Stimulated activated CD8-positive, alpha-beta memory T cell treated with anti-CD3 and anti-CD28 coated beads, Interleukin-4, amount 100 ng/mL, for 24 hours (primary cell): ENCODE results near the gene NANOS1.

Source experiments
- DNase-seq: peaks from one replicate; pipeline ENCODE4 v3.0.0-alpha.2; 2020; ENCODE audit warnings: low read depth

Gene NANOS1

GRCh38 chr10:119029613-119030420 lies at the start of gene NANOS1:
TSS of gene NANOS1 (plus strand) at chr10:119029714. CDS start at chr10:119029802, 88 bp downstream.
- DNase-seq = no peak

- DNase-seq = no peak
These were observed 49.2 kb upstream of the NANOS1 start for GRCh38 chr10:118980135-118980865.

GRCh38 chr10:118980870-118981269 lies 48.6 kb upstream of the NANOS1 start:
- DNase-seq = no peak

GRCh38 chr10:118981946-118982345 lies 47.6 kb upstream of the NANOS1 start:
- no peak for DNase-seq

- DNase-seq = no peak
These were observed 47.1 kb upstream of the NANOS1 start for GRCh38 chr10:118982366-118982765.

GRCh38 chr10:118983263-118983662 lies 46.3 kb upstream of the NANOS1 start:
- DNase-seq = no peak

GRCh38 chr10:118985576-118985975 lies 43.9 kb upstream of the NANOS1 start:
- no peak for DNase-seq

- DNase-seq = no peak
These were observed 42.4 kb upstream of the NANOS1 start for GRCh38 chr10:118986815-118987790.

- DNase-seq = no peak
These were observed 39.2 kb upstream of the NANOS1 start for GRCh38 chr10:118990326-118990725.

GRCh38 chr10:118992496-118992895 lies 37.0 kb upstream of the NANOS1 start:
- no peak for DNase-seq

GRCh38 chr10:118993214-118993613 lies 36.3 kb upstream of the NANOS1 start:
- no peak for DNase-seq

GRCh38 chr10:118994321-118994720 lies 35.2 kb upstream of the NANOS1 start:
- no peak for DNase-seq

GRCh38 chr10:118995739-118996138 lies 33.8 kb upstream of the NANOS1 start:
- no peak for DNase-seq

GRCh38 chr10:118997379-118997778 lies 32.1 kb upstream of the NANOS1 start:
- no peak for DNase-seq

- no peak for DNase-seq
These were observed 31.3 kb upstream of the NANOS1 start for GRCh38 chr10:118998183-118998582.

GRCh38 chr10:119001717-119002500 lies 27.6 kb upstream of the NANOS1 start:
- no peak for DNase-seq

- no peak for DNase-seq
These were observed 25.8 kb upstream of the NANOS1 start for GRCh38 chr10:119003572-119004289.

- no peak for DNase-seq
These were observed 24.0 kb upstream of the NANOS1 start for GRCh38 chr10:119005362-119006043.

GRCh38 chr10:119006451-119007210 lies 22.9 kb upstream of the NANOS1 start:
- no peak for DNase-seq
